Activated CD8-positive, alpha-beta memory T cell treated with anti-CD3 and anti-CD28 coated beads, Interleukin-2, amount 50 U/mL, for 4 hours (primary cell): ENCODE results near the gene KSR1.

ENCODE experiments used
- DNase-seq: peaks from one replicate; pipeline ENCODE4 v3.0.0-alpha.2; 2020

The KSR1 gene

DNA sequence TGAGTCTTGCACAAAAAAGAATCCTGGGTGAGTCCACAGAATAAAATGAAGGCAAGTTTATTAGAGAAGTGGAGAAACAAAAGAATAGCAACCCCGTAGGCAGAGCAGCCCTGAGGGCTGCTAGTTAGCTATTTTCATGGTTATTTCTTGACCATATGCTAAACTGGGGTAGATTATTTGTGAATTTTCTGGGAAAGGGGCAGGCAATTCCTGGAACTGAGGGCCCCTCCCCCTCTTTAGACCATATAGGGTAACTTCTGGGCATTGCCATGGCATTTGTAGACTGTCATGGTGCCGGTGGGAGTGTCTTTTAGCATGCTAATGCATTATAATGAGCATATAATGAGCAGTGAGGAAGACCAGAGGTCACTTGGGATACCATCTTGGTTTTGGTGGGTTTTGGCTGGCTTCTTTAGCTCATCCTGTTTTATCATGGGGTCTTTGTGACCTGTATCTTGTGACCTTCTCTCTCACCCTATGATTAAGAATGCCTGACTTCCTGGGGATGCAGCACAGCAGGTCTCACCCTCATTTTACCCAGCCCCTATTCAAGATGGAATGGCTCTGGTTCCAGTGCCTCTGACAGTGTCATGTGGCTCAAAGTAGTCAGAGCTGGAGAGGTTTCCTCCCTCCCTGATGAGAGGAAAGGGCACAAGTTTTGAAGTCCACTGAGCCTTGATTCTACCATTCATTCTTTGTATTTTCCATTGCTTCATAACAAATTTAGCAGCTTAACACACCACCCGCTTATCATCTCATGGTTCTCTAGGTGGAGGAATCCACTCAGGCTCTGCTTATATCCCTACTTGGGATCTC lies 119.1 kb downstream of the KSR1 start:
- no peak for DNase-seq

DNA sequence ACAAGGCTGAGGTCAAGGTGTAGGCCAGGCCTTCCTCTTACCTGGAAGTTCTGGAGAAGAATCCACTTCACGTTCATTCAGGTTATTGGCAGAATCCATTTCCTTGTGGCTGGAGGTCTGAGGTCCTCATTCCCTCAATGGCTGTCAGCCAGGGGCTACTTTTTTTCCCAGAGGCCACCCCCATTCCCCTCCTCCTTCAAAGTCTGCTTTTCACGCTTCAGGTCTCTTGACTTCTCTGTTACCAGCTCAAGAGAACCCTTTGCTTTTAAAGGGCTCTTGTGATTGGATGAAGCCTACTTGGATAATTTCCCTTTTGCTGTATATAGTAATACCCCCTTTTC lies 119.6 kb downstream of the KSR1 start:
- DNase-seq, result no peak

DNA sequence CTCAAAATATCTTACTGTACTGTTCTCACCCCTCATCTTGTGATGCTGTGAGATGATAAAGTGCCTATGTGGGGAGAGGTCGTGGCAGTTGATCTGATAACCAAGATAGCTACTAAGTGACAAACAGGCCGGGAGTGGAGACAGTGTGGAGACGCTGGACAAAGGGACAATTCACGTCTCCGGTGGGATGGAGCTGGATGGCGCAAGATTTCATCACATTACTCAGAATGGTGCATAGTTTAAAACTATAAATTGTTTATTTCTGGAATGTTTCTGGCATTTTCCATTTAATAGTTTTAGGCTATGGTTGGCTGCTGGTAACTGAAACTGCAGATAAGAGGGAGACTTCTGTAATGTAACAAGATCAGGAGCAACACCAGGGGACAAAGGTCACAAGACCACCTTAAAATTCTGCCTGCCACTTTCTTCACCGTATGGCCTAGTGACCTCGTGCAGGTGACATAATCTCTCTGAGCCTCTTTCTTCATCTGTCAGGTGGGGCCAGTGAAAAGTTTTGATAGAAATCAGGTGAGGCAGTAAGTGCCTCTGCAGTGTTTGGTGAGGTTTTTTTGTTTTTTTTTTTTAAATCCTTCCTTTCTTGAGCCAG lies 120.3 kb downstream of the KSR1 start:
- DNase-seq, result no peak

DNA sequence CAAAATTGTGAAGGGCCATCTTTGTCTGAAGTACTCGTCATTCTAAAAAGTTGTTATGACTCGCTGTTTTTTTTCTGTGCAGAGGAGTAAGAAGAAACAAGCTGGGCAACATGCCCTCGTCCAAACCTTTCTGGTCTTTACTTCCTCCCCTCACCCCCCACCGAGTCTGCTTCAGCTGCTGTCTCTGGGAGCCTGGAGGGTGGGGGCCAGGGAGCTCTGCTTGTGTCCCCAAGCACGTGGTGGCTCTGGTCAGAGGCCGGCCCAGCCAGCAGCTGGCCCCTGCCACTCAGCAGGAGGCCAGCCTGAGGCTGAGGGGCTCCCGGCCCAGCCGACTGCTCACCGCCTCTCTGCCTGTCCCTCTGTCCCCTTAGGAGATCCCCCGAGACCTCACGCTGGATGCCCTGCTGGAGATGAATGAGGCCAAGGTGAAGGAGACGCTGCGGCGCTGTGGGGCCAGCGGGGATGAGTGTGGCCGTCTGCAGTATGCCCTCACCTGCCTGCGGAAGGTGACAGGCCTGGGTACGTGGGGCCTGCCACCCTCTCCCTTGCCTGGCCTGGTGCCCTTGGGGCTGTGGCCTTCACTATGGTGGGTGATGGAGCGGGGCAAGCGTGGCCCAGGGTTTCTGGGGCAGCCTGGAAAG lies 121.0 kb downstream of the KSR1 start:
- DNase-seq, result no peak

DNA sequence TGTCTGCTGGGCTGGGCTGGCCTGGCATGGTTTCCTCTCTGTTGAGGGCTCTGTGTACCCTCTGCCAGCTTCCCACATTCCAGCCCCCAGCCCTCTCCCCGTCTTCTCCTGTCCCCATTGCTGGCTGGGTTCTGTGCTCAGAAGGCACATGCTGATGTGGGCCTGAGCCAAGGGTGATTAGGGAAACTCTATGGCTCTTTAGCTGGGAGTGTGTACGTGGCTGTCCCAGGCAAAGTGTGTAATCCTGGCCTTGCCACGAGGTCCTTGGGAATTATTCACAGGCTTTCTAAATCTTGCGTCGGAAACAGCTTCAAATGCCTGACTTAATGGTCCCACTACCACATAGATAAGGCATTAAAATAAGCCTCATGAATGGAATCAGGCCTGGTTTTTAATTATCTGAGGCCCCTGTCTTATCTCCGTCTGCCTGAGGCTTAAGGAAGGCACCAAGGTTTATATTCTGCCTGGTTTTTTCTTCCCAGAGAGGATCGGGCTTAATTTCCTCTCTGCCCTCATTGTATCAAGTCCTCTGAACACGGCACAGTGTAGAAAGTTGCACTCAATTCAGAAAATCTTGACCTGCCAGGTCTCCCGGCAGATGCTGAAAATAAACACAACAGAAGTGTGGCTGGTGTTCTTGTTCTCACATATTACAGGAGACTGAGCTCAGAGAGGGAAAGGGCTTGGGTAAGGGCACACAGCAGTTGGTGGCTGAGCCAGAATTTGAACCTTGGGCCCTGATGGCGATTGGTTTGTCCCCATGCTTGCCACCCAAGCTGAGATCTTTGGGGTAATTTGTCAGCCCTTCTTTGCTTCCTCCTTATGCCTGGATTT lies 121.9 kb downstream of the KSR1 start:
- no peak for DNase-seq

DNA sequence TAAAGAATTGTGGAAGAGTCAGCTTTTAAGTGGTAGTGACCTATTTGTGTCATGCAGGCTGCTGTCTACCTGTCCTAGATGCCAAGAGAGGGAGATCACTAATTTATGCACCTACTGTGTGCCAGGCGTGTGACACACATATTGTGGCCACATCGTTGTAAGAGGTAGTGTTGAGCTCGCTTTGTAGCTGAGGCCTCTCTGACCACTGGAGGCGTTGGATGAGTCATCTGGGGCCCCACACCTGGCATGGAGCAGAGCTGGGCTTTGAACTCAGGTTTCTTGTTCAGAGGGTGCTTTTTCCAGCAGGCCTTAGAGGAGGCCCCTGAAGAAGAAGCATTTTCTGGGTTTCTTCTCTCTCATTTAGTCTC lies 122.5 kb downstream of the KSR1 start:
- DNase-seq, result no peak

DNA sequence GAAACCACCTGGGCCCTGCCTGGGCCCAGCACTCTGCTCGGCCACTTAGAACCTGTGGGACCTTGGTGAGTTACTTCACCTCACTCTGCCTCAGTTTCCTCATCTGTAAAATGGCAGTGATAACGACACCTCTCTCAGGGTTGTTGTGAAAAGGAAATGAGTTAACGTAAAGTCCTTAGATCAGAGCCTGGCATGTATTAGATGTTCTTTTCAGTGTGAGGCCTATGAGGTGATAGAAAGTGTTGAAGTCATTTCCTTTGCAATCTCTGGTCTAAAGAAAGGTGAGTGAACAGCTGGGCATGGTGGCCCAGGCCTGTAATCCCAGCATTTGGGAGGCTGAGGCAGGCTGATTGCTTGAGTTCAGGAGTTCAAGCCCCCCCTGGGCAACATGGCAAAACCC lies 123.1 kb downstream of the KSR1 start:
- DNase-seq, result no peak

DNA sequence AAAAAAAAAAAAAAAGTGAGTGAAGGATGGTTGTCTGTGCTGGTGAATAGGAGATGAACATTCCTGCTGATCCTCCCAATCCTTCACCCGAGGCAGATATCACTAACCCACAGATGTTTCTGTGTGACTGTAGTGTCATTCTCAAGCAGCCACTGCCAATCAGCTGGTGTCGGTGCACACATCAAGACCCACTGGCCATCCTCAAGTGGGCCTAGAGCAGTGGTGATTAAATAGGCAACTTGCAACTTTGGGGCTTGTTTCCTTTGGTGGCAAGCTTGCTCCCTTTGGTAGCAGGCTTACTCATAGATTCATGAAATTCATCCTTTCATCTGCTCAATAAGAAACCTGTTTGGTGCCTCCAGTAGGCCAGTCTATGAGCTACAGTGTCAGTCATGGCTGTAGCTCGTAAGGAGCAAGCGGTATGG lies 123.7 kb downstream of the KSR1 start:
- no peak for DNase-seq

DNA sequence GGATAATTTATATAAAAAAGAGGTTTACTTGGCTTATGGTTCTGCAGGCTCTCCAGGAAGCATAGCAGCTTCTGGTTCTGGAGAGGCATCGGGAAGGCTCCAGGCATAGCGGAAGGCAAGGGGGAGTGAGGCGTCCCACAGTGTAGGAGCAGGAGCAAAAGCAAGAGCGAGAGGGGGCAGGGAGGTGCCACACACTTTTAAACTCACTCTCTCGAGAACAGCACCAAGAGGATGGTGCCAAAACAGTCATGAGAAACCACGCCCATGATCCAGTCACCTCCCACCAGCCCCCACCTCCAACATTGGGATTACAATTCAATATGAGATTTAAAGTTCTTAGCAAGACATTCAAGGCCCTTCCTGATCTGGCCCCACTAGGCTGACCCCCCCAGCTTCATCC lies 124.8 kb downstream of the KSR1 start:
- DNase-seq, result no peak

DNA sequence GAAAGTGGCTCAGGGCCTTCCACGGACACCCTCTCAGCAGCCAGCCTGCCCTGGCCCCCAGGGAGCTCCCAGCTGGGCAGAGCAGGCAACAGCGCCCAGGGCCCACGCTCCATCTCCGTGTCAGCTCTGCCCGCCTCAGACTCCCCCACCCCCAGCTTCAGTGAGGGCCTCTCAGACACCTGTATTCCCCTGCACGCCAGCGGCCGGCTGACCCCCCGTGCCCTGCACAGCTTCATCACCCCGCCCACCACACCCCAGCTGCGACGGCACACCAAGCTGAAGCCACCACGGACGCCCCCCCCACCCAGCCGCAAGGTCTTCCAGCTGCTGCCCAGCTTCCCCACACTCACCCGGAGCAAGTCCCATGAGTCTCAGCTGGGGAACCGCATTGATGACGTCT lies 126.4 kb downstream of the KSR1 start:
- no peak for DNase-seq

DNA sequence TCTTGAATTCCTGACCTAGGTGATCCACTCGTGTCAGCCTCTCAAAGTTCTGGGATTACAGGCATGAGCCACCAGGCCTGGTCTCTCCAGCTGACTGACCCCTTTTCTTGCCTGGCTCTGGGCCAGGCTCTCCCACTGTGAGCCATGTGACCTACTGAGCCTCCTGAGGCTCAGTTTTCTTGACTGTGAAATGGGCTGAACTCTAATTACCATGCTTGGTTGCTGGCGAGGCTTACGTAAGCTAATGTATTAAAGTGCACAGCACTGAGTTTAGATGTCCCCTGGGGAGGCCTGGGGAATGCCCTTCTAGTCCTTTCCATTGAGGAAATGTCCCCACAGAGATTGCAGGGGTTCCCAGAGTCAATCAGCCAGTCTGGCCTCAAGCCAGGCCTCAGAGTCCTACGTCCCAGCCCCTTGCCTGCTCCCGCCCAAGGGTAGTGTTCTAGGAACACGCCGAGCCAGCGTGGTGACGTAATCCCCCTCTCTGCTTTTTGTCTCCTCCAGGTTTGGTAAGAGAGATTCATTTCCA lies 129.0 kb downstream of the KSR1 start:
- no peak for DNase-seq

DNA sequence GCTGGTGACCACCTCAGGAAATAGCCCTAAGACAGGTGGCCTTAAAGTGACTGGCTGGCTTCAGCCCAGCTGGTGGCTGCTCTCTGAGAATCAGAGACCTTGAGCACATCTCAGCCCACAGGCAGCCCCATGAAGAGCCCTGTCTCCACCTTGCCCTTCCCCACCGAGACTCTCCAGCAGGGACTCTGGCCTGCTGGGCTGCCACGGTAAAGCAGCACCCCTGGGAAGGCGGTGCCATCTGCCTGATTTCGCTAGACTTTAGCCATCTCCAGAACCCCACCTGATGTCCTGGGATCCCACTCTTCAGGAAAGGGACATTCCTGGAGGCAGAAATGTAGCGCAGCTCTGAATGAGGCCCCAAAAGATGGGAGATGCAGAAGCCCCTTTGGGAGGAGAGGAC lies 129.5 kb downstream of the KSR1 start:
- no peak for DNase-seq

DNA sequence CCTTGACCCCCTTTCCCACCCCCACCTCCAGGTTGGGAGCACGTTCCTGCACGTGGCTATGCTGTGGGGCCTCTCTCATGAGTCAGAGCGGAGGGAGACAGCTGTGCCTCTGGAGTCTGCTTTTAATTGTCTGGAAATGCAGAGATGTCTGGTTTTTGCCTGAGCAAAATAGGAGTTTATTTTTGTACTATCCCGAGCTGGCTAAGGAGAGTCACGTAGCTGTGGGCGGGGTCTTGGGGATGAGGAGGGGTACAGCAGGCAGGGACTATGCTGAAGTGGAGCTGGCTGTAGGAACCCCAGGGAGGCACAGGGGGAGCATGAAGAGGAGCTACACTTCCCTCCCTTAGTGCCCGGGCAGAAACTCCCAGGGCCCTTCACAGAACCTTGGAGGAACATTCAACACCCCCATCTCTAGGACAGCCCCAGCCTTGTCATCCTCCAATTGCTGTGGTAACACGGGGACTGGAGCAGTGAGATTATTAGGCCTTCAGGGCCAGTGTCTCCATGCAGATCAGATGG lies 130.0 kb downstream of the KSR1 start:
- no peak for DNase-seq

DNA sequence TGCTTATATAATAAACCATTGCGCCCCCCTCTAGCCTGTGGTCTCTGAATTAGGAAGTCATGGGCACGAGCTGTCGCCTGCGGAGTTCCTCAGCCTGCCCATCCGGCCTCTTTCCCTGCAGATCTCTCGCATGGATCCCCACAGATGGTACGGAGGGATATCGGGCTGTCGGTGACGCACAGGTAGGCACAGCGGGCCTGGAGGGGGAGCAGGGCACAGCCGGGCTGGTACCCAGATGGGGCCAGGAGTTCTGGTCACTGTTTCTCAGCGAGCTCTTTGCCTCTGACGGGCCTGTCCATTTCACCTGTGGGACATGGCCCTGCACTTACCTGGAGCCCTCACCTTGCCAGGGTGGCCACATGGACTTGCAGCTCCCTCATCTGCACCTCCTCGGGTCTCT lies 132.1 kb downstream of the KSR1 start:
- DNase-seq, result no peak

DNA sequence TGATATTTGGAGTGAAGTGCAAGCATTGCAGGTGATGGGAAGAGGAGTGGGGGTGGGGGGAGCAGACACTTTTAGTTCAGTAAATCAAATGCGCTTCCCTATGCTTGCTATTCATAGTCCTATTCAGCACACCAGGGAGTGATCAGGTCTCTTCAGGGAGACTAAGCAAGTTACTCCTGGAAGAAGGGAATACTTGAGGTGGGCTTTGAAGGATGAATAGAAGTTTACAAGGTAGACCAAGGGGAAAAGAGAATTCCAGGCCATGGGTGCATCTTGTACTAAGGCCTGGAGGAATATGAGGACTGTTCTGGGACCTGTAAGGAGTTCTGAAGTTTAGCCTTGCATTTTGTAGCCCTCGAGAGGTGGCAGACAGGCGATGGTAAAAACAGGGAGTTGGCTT lies 134.6 kb downstream of the KSR1 start:
- DNase-seq, result no peak

DNA sequence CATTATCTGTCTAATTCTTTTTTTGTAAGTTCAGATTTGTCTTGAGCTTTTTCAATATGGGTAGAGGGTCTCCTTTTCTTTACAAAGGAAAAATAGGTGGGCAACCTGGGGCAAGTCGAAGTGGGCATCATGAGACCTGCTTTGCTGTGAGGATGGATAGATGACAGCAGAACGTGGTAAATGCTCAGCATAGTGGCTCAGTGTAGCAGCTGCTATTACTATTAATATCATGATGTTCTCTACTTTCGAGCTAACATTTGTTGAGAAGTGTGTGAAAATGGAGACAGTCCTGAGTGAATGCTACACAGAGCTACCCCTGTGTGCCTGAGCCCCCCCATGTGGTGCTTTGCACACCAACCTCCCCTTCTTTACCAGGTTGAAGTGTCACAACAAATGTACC lies 135.7 kb downstream of the KSR1 start:
- no peak for DNase-seq

DNA sequence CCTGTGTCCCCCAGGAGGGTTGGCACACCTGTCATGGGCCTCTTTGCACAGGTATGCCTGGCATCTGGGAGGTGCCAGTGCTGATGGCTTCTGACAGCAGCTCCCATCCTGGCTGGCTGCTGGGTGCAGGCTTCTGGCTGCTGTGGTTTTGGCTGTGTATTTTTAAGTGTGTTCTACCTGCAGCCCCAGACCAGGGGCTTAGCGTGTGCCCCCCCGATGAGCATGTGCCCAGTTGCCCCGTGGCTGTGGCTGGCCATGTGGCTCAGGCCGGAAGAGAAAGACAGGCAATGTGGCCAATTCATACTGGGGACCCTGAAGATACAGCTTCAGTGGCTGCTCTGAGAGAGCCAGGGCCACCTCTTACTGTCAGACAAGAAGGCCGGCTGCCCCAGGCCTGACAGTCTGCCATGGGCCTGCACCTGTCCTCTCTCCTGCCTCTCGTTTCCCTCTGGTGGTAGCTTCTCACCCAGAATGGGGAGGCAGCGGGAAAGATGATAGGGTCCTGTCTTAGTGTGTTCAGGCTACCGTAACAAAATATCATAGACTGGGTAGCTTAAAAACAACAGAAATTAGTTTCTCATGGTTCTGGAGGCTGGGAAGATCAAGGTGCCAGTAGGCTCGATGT lies 137.1 kb downstream of the KSR1 start:
- no peak for DNase-seq

DNA sequence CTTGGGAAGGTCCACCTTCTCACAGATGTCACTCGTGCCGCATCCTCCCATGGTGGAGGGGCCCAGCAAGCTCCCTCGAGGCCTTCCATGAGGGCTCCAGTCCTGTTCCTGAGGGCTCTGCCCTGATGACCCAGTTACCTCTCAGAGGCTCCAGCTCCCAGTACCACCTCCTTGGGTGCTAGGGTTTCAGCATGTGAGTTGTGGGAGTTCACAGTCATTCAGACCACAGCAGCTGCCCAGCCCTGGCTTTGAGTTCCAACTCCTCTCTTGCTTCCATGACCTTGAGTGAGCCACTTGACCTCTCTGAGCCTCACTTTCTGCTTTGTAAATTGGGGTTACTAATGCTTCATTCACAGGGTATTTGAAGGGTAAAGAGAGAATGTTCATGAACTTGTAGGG lies 137.6 kb downstream of the KSR1 start:
- no peak for DNase-seq

DNA sequence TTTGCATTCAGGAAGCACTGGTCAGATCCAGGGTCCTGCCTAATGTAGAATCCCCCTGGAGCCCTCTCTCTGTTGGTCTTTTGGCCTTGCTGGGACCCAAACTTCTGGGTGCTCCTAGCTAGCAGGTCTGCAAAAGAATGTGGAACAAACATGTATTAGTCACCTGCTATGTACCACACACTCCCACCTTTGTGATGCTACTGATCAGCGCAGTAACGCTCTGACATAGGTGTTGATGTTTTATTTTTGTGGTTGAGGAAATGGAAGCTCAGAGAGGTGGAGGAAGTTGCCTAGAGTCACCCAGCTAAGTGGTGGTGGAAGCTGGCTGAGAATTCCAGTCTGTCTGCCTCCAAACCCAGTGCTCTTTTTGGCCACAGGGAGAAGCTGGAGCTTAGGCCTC lies 139.0 kb downstream of the KSR1 start:
- no peak for DNase-seq

DNA sequence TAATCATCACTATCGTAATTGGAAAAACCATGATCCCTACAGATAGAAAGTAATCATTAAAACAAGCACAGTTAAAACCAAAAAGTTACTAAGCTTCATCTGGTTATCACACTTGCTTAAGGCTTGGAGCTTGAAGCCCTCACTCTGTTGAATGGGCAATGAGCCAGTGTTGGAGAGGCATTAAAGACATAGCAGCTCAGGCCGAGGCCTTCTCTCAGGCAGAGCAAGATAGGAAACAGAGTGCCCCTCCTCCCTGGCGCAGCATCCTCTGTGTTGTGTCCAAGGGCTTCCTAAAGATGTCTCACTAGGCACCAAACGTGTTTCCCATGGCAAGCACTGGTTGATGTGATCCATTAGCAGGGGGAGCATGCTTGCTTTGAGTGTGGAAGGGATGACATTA lies 139.8 kb downstream of the KSR1 start:
- DNase-seq, result no peak

DNA sequence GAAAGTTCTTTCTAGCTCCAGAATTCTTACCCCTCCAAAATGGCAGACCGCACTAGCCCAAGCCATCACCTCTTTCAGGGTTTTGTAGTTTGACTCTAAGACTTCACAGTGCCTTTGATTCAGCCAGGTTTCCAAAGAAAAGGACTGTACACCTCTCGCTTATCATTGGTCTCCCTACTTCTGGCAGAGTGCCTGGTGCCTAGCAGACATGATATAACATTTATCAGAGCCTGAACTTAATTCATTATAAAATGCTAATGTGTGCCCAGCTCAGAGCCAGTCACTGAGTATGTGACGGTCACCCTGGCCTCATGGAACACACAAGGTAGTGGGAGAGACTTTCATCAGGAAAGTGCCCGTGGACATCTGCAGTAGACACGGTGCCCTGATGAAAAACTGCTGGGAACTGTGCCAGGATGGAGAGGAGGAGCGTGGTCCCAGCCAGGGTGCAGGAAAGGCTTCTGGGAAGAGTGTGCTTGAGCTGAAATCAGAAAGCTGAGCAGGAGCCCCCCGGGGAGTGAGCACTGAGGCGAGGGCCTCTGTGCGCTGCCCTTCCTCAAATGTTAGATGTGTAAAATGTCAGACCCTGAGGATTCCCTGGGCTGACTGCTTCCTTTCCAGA lies 140.4 kb downstream of the KSR1 start:
- DNase-seq, result no peak

DNA sequence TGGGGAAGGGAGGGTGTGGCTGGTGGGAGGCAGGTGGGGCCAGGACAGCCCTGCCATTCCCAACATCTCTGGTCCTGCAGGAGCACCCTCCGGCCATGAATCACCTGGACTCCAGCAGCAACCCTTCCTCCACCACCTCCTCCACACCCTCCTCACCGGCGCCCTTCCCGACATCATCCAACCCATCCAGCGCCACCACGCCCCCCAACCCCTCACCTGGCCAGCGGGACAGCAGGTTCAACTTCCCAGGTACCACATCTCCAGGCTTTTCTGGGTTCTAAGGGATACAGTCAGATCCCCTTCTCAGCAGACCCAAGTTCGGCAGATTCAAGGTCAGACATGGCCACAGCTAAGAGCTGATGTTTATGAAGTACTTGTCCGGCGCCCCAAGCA lies 140.9 kb downstream of the KSR1 start:
- DNase-seq, result no peak
